Epidermal melanocyte (primary cell): ENCODE data around the gene NT5C3B.
"Not testable (repeated sequence)": the region's sequence is repeated elsewhere in the genome, so short reads cannot be mapped to it uniquely, and the experiment has no call there.

Experiments used
- DNase-seq: peaks from one replicate; pipeline ENCODE4 v3.0.0; 2011; ENCODE audit warnings: low spot score; ENCODE audit not compliant: insufficient read length

Gene NT5C3B

GRCh38 chr17:41835800-41836549, at the start of gene NT5C3B:
NT5C3B (minus strand) TSS chr17:41836232; CDS start chr17:41836193, 39 bp downstream.
- peak; percentile 81 for DNase-seq

- DNase-seq = no peak
Measured at GRCh38 chr17:41885733-41886132, 49.7 kb upstream of the NT5C3B start.

- no peak for DNase-seq
Measured at GRCh38 chr17:41882756-41883155, 46.7 kb upstream of the NT5C3B start.

GRCh38 chr17:41880130-41880529, 44.1 kb upstream of the NT5C3B start:
- no peak for DNase-seq

- not testable (repeated sequence) for DNase-seq
Measured at GRCh38 chr17:41874293-41874670, 38.2 kb upstream of the NT5C3B start.

GRCh38 chr17:41873559-41874292, 37.7 kb upstream of the NT5C3B start:
- DNase-seq = no peak

GRCh38 chr17:41871789-41872188, 35.8 kb upstream of the NT5C3B start:
- DNase-seq = no peak

GRCh38 chr17:41870627-41871026, 34.6 kb upstream of the NT5C3B start:
- DNase-seq = no peak

- no peak for DNase-seq
Measured at GRCh38 chr17:41870097-41870496, 34.1 kb upstream of the NT5C3B start.

- DNase-seq = no peak
Measured at GRCh38 chr17:41869426-41869825, 33.4 kb upstream of the NT5C3B start.

- DNase-seq = no peak
Measured at GRCh38 chr17:41868568-41868967, 32.5 kb upstream of the NT5C3B start.

GRCh38 chr17:41865596-41865893, 29.5 kb upstream of the NT5C3B start:
- DNase-seq = no peak

GRCh38 chr17:41864836-41865595, 29.0 kb upstream of the NT5C3B start, which contains the start of gene KLHL11:
KLHL11 (minus strand) TSS chr17:41865423; CDS start chr17:41865370, 53 bp downstream.
- DNase-seq = peak; percentile 92

- no peak for DNase-seq
Measured at GRCh38 chr17:41864498-41864835, 28.4 kb upstream of the NT5C3B start.

GRCh38 chr17:41863074-41863848, 27.2 kb upstream of the NT5C3B start:
- peak; percentile 7 for DNase-seq

GRCh38 chr17:41860254-41860931, 24.4 kb upstream of the NT5C3B start:
- no peak for DNase-seq

GRCh38 chr17:41851382-41851781, 15.3 kb upstream of the NT5C3B start:
- DNase-seq = not testable (repeated sequence)

GRCh38 chr17:41849251-41849990, 13.4 kb upstream of the NT5C3B start:
- DNase-seq = no peak

- DNase-seq = no peak
Measured at GRCh38 chr17:41848788-41849187, 12.8 kb upstream of the NT5C3B start.

GRCh38 chr17:41844971-41845370, 8.9 kb upstream of the NT5C3B start:
- no peak for DNase-seq
